Spinal cord (tissue), 10 donors: Measurements from ENCODE around the gene GMDS. TPM values are rescaled to one million over a fixed set of nuclear protein-coding genes. Genes with fewer than 3 reads are reported as not detected.
A peak's percentile ranks its signal among the peaks of the same experiment; 100 is the strongest.

Experiments used
- DNase-seq, 6 donors: peaks; one replicate each; pipeline versions ENCODE4 v3.0.0 to v3.0.0-alpha.2; 2013 to 2015; ENCODE audit warnings: low spot score in 6 of 6, low read depth in 4 of 6
- H3K27ac ChIP-seq: one replicate; pipeline ENCODE4 v1.5.1; 2013; ENCODE audit warnings: low read depth, low read length, control low read depth
- H3K27me3 ChIP-seq: one replicate; pipeline ENCODE4 v1.6.1; 2013; ENCODE audit warnings: low read length; ENCODE audit not compliant: control insufficient read depth, insufficient read depth
- H3K36me3 ChIP-seq: one replicate; pipeline ENCODE4 v1.6.1; 2013; ENCODE audit warnings: low read length; ENCODE audit not compliant: control insufficient read depth, insufficient read depth
- H3K4me1 ChIP-seq: one replicate; pipeline ENCODE4 v1.6.1; 2013; ENCODE audit warnings: low read length; ENCODE audit not compliant: control insufficient read depth, insufficient read depth
- H3K4me3 ChIP-seq: one replicate; pipeline ENCODE4 v1.5.1; 2013; ENCODE audit warnings: low read depth, low read length, control low read depth
- H3K9me3 ChIP-seq: one replicate; pipeline ENCODE4 v1.6.1; 2013; ENCODE audit warnings: low read length; ENCODE audit not compliant: control insufficient read depth, insufficient read depth
- WGBS: methylation state at CpG from one replicate; pipeline ENCODE4 v1.1.5; 2013; ENCODE audit warnings: missing lambda C conversion rate; ENCODE audit not compliant: insufficient coverage; 5-methylcytosine and 5-hydroxymethylcytosine counted together
- polyA plus RNA-seq, 2 donors: library from polyadenylated mRNA; unstranded; fragments of 120-200 nt; gene quantifications; one replicate each; pipeline ENCODE4 v1.2.1, GENCODE V29; 2013; ENCODE audit not compliant: insufficient read length in 2 of 2
- total RNA-seq, 2 donors: library from RNA; depleted of rRNA in 1 of 2; stranded (reverse); fragments of 120-200 nt in 1 of 2; fragments of >200 nt in 1 of 2; gene quantifications; one replicate each; pipeline versions ENCODE4 v1.2.3 to v1.2.4, GENCODE V29; 2013 to 2014
- donor health status: healthy.

Gene GMDS
- total and polyA plus RNA-seq, 4 donors, result 35.3 to 87.4 (median 49.6) TPM

DNA sequence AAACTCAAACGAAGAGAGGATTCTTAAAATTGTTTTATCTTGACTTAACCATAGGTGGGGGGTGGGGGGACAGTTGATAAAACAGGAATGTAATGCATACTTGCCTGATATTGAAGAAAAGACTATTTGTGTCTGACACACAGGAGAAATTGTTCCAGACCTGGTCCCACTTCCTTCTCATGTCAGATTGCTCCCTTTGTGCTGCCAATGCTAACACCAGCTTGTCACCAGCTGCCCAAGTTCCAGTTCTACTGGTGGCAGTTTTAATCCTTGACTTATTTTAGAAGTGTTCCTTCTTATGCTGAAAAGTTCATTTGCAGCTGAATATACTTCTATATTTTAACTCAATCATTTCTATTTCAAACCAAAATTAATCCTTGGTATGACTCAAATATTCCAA is 127.3 kb downstream of the GMDS start:
- H3K9me3 ChIP-seq, result no peaks in the 10 kb centered on the region
- H3K4me1 ChIP-seq, result no peaks in the 10 kb centered on the region
- 67% methylated on average over 1 of the region's 1 CpG for WGBS
- no peaks in the 10 kb centered on the region for H3K27me3 ChIP-seq
- no peak for DNase-seq
- H3K4me3 ChIP-seq, result no peak overlapping the region
- no peak overlapping the region for H3K27ac ChIP-seq
- H3K36me3 ChIP-seq, result no peaks in the 10 kb centered on the region

DNA sequence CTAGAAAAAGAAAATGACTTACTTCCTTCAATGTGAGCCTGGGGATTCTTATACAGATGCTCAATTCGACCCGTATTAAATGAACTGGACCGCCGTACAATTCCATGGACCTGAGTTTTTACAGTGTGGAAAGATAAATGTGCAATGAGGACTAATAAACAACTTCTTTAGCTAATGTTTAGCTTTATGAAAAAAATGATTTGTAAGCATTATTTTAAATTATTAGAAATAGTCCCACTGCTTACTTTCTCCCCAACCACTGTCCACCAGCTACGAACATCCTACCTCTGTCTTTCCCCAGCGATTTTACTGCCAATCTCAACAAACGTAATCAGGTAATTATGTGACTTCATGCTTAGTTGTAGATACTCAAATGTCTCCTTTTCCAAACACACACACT is 128.0 kb downstream of the GMDS start:
- no peaks in the 10 kb centered on the region for H3K27me3 ChIP-seq
- H3K36me3 ChIP-seq, result no peaks in the 10 kb centered on the region
- H3K27ac ChIP-seq, result no peak overlapping the region
- H3K4me1 ChIP-seq, result no peaks in the 10 kb centered on the region
- H3K9me3 ChIP-seq, result no peaks in the 10 kb centered on the region
- DNase-seq, result no peak
- WGBS, result no CpG with 5 or more reads among the region's 7 CpGs
- no peak overlapping the region for H3K4me3 ChIP-seq

DNA sequence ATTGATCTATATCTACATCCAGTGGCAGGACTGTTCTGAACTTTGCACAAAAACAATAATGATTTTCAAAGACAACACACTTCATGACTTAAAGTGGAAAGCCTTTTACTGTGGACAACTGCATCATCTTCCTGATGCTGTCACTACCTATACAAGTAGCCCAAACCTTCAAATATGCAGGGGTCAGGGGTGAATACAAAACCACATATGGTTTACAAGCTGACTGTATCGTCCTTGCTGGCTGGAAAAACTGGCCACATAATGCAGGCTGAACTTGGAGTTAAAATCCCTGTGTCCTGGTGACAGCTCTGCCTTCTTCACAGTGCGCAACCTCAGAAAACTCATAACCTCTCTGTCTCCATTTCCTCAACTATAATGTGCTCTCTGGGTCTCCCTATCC is 128.9 kb downstream of the GMDS start:
- Histone ChIP-seq H3K36me3 (no peaks in the 10 kb centered on the region), H3K9me3 (no peaks in the 10 kb centered on the region), H3K27me3 (no peaks in the 10 kb centered on the region), H3K27ac (no peak overlapping the region), H3K4me3 (no peak overlapping the region), H3K4me1 (no peaks in the 10 kb centered on the region)
- 90% methylated on average over 1 of the region's 2 CpGs for whole genome bisulfite sequencing
- no peak for DNase-seq

DNA sequence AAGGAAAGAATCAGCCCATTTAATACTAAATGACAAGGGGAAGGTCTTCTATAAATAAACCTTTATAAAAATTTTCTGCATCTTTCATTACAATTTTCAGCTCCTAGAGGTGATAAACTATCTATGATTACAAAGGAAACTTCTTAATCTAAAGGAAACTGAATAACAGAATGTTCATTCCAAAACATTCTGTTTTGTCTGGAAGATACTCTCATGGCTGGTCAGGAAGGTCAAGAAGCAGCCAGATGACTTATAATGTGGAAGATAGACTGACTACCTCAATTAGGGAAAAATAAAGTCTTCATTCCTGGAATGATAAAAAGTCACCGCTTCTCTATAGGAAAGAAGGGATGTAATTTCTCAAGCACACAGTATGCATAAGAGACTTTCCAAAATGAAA is 131.3 kb downstream of the GMDS start:
- no peaks in the 10 kb centered on the region for H3K9me3 ChIP-seq
- no peak overlapping the region for H3K4me3 ChIP-seq
- H3K4me1 ChIP-seq, result no peaks in the 10 kb centered on the region
- WGBS, result no CpG with 5 or more reads among the region's 1 CpG
- no peak overlapping the region for H3K27ac ChIP-seq
- H3K27me3 ChIP-seq, result no peaks in the 10 kb centered on the region
- no peaks in the 10 kb centered on the region for H3K36me3 ChIP-seq
- no peak for DNase-seq

DNA sequence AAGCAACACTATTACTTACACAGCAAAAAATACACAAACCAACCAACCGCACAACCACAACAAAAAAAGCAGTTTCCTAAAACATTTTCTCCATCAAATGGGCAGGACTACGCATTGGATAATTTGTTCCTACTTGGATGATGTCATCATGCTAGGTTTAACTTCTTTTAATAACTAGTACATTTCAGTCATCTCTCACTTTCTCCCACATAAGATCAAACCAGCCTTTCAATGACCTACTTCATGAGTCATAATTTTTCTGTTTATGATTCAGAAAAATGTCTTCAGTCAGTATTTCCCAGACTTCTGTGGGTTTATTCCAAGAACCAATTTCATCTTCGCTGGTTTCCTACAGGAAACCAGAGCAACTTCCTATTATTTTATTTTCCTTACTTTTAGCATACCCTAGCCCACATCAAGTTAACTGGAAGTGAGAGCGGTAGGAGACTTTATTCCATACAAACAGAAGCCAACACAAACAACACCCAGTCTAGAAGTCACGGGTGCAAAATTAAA is 134.2 kb downstream of the GMDS start:
- WGBS, result 100% methylated on average over 2 of the region's 5 CpGs
- no peak overlapping the region for H3K4me3 ChIP-seq
- H3K27me3 ChIP-seq, result no peaks in the 10 kb centered on the region
- no peaks in the 10 kb centered on the region for H3K9me3 ChIP-seq
- no peaks in the 10 kb centered on the region for H3K4me1 ChIP-seq
- no peaks in the 10 kb centered on the region for H3K36me3 ChIP-seq
- peak overlapping the region; percentile 48 for H3K27ac ChIP-seq
- peak in 1 of 6 donors; percentile 27 for DNase-seq

DNA sequence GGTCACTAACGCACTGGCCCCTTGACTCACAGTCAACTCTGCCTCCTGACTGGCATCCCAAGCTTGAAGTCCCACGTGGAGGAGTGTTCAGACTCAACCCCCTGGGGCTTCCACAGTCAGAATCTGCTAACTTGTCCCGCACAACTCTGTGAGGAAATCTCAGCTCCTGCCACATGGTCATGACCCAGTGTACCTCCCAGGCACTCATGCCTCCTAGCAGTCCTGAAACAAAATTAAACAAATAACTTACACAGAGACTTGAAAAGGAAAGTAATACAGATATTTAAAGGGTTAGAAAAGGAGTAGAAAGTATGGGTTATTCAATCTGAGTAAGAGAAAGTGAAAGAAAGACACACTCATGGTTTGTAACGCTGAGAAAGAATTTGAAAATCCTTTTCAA is 134.9 kb downstream of the GMDS start:
- 59% methylated on average over 2 of the region's 4 CpGs for WGBS
- no peaks in the 10 kb centered on the region for H3K9me3 ChIP-seq
- no peak overlapping the region for H3K4me3 ChIP-seq
- H3K27ac ChIP-seq, result peak overlapping the region; percentile 62
- no peak for DNase-seq
- H3K36me3 ChIP-seq, result no peaks in the 10 kb centered on the region
- no peaks in the 10 kb centered on the region for H3K27me3 ChIP-seq
- no peaks in the 10 kb centered on the region for H3K4me1 ChIP-seq

DNA sequence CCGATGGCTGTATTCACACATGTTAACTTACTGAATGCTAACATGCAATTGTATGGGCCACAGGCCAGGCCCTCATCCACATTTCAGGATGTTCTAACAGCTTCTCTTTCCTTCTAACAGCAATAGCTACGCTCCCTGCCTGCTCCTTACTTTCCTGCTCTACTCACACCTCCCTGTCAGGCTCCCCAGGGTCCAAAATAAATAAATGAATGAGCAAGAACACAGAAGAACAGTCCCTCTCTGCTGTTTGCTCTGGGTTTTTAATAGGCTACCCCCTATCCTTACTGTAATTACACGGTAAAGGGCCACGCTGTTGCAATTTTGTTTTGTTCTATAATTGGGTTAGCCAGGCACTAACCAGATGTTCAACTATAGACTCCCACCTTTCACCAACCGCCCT is 135.6 kb downstream of the GMDS start:
- peak in 2 of 6 donors; percentile 28 to 34 for DNase-seq
- no peaks in the 10 kb centered on the region for H3K9me3 ChIP-seq
- H3K4me3 ChIP-seq, result no peak overlapping the region
- H3K4me1 ChIP-seq, result no peaks in the 10 kb centered on the region
- 77% methylated on average over 2 of the region's 5 CpGs for WGBS
- H3K36me3 ChIP-seq, result no peaks in the 10 kb centered on the region
- H3K27me3 ChIP-seq, result no peaks in the 10 kb centered on the region
- peak overlapping the region; percentile 57 for H3K27ac ChIP-seq

DNA sequence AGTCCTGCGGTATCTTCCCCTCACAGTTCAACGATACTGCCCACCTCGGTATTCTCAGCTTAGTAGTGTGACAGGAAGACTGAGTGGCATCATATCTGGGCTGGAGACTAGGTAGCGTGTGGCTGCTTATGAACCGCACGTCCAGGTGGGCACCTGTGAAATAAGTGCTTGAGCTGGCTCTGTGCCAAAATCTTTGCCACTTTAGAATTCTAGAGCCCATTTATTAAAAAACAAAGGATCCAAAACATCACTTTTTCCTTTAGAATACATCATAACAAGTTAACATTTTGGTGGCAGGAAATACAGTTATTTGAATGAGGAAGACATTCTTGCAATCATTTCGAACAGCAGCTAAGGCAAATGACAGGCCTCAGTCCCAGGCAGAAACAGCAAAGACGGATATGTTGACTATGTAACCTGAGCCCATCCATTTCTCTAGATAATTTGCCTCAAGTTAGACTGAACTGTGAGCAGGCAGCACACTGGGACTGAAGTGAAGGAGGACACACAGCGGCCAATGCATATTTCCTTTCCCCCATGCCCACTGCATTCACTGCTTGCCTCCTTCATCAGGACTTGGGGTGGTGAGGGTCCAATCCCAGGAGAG is 136.6 kb downstream of the GMDS start:
- no peaks in the 10 kb centered on the region for H3K9me3 ChIP-seq
- no peak overlapping the region for H3K4me3 ChIP-seq
- peak overlapping the region; percentile 57 for H3K27ac ChIP-seq
- H3K27me3 ChIP-seq, result no peaks in the 10 kb centered on the region
- DNase-seq, result no peak
- 87% methylated on average over 6 of the region's 9 CpGs for WGBS
- no peaks in the 10 kb centered on the region for H3K4me1 ChIP-seq
- H3K36me3 ChIP-seq, result no peaks in the 10 kb centered on the region

DNA sequence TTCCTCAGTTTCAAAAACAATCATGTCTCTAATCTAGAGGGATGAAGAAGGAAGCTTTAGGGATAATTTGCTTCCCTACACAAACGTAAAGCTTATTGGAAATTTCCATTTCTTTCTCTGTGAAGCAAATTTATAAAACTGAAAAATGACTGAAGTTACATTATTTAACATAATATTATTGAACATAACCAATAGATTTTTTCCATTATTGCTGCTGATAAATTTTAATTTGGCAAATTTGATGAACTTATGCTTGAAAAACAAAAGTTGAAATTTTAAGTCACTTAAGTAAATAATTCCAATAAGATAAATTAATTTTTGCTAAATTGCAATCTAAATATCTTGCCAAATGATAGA is 140.9 kb downstream of the GMDS start:
- Histone ChIP-seq H3K36me3 (no peaks in the 10 kb centered on the region), H3K9me3 (no peaks in the 10 kb centered on the region), H3K4me3 (peak overlapping the region; percentile 35), H3K27ac (peak overlapping the region; percentile 15), H3K27me3 (no peaks in the 10 kb centered on the region), H3K4me1 (no peaks in the 10 kb centered on the region)
- WGBS, result no CpG with 5 or more reads among the region's 1 CpG
- no peak for DNase-seq

DNA sequence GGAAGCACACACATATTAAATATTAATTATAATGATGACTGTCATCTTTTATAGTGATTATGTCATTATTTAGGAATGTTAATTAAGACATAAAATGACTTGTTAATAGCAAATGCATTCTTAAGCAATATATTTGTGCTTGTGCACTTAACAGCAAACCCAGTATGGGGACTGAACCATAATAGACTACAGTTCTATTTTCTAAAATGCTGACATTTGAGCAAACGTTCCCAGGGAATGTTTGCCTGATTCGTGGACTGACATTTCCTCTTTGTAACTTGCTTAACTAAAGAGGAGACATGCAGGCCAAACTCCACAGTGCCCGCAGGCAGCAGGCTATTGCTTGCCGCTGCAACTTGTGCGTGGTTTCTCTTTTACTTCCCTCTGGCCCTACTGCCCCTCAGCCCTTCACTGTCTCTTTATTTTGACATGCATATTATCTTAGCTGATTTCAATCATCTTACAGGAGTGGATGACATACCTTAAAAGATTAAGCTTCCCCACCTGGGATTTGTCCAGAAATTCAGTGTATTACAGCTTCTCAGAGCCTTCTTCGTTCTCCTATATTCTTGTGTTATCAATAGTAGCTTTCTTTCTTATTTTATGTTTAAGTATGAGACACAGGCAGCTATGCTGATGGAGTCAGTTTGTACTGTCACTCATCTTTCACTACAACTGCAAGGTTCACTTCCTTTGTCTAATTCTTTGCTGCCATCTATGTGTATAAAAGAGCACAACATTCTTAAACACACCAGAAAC is 141.5 kb downstream of the GMDS start:
- no peaks in the 10 kb centered on the region for H3K9me3 ChIP-seq
- no peaks in the 10 kb centered on the region for H3K27me3 ChIP-seq
- 50% methylated on average over 5 of the region's 6 CpGs for WGBS
- peak in 5 of 6 donors; percentile 13 to 87 (median 35) for DNase-seq
- no peaks in the 10 kb centered on the region for H3K36me3 ChIP-seq
- H3K4me3 ChIP-seq, result peak overlapping the region; percentile 35
- no peaks in the 10 kb centered on the region for H3K4me1 ChIP-seq
- H3K27ac ChIP-seq, result peak overlapping the region; percentile 90
